HCT116 (cell line): ENCODE data around the gene ATG4D.

Source experiments
- EZH2 ChIP-seq: fragments of 200-600 bp; sonication (generic); IDR thresholded peaks from 2 replicates; pipeline ENCODE4 v1.6.1; 2017; ENCODE audit warnings: antibody characterized with exemption, mixed run types
- EZH2phosphoT487 ChIP-seq: fragments of 200-600 bp; IDR thresholded peaks from 2 replicates; pipeline ENCODE4 v1.6.1; 2018; ENCODE audit warnings: antibody characterized with exemption, borderline replicate concordance
- POLR2A ChIP-seq: IDR thresholded peaks from 2 replicates; pipeline ENCODE4 v1.7.0; 2011; ENCODE audit warnings: borderline replicate concordance; ENCODE audit not compliant: insufficient read depth, insufficient read length; ENCODE audit errors: extremely low read depth
- POLR2AphosphoS5 ChIP-seq: IDR thresholded peaks from 2 replicates; pipeline ENCODE4 v1.6.1; 2011; ENCODE audit warnings: mild to moderate bottlenecking, low read depth, low read length, moderate library complexity
- REST ChIP-seq: IDR thresholded peaks from 2 replicates; pipeline ENCODE4 v1.6.1; 2012; ENCODE audit warnings: low read depth
- SIN3A ChIP-seq: IDR thresholded peaks from 2 replicates; pipeline ENCODE4 v1.6.1; 2012; ENCODE audit warnings: low read depth
- YY1 ChIP-seq: IDR thresholded peaks from 2 replicates; pipeline ENCODE4 v1.6.1; 2011; ENCODE audit warnings: low read length, low read depth, moderate library complexity, mild to moderate bottlenecking; ENCODE audit not compliant: insufficient replicate concordance; ENCODE audit errors: extremely low read depth
- ZNF274 ChIP-seq: fragments of 200-500 bp; sonication (Bioruptor generic); IDR thresholded peaks from 2 replicates; pipeline ENCODE4 v1.6.1; 2014; ENCODE audit warnings: mild to moderate bottlenecking, low read depth, low read length, inconsistent platforms
- TF ChIP-seq, protein P1 (sequence below), 3 experiments: fragments of 200-600 bp in 1 of 3; sonication (generic) in 1 of 3; IDR thresholded peaks in 2 of 3; conservative IDR thresholded peaks in 1 of 3; 2 replicates each; pipeline ENCODE4 v1.5.1; 2012 to 2017; ENCODE audit warnings: low read depth in 2 of 3, low read length in 2 of 3, antibody characterized with exemption in 1 of 3, borderline replicate concordance in 1 of 3, control low read depth in 1 of 3, mild to moderate bottlenecking in 1 of 3, mixed read lengths in 1 of 3, mixed run types in 1 of 3, moderate library complexity in 1 of 3; ENCODE audit not compliant: insufficient read depth in 1 of 3
- TF ChIP-seq, protein P2 (sequence below): IDR thresholded peaks from 2 replicates; pipeline ENCODE4 v1.6.1; 2011; ENCODE audit warnings: mild to moderate bottlenecking, low read length, moderate library complexity; ENCODE audit not compliant: insufficient replicate concordance; ENCODE audit errors: extremely low read depth

DNA sequence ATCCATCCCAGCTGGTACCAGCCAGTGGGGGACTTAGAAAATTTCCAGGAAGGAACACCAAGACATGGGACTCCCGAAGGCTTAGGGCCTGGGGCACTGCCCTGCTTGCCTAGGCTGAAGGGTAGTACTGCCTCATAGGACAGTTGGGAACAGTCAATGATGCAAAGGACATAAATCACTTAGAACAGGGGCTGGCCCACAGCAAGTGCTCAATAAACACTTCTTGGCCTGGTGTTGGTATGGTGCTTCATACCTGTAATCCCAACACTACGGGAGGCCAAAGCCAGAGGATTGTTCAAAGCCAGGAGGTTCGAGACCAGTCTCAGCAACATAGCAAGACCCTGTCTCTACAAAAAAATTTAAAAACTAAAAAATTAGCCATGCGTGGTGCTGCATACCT, 46.3 kb upstream of the ATG4D start:
- TF ChIP-seq, protein P1, sequence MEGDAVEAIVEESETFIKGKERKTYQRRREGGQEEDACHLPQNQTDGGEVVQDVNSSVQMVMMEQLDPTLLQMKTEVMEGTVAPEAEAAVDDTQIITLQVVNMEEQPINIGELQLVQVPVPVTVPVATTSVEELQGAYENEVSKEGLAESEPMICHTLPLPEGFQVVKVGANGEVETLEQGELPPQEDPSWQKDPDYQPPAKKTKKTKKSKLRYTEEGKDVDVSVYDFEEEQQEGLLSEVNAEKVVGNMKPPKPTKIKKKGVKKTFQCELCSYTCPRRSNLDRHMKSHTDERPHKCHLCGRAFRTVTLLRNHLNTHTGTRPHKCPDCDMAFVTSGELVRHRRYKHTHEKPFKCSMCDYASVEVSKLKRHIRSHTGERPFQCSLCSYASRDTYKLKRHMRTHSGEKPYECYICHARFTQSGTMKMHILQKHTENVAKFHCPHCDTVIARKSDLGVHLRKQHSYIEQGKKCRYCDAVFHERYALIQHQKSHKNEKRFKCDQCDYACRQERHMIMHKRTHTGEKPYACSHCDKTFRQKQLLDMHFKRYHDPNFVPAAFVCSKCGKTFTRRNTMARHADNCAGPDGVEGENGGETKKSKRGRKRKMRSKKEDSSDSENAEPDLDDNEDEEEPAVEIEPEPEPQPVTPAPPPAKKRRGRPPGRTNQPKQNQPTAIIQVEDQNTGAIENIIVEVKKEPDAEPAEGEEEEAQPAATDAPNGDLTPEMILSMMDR (IDR thresholded peaks at IDR 0.05 in 2 of 3, conservative IDR thresholded peaks at IDR 0.05 in 1 of 3; ENCODE audit: borderline replicate concordance in 1 of 3, insufficient read depth in 1 of 3, low read depth in 2 of 3, low read length in 2 of 3), result no peak
- TF ChIP-seq ZNF274 (no peak), POLR2A (no peak), EZH2 (no peak), SIN3A (no peak), YY1 (no peak), POLR2AphosphoS5 (no peak), REST (no peak), EZH2phosphoT487 (no peak)
- TF ChIP-seq, protein P2, sequence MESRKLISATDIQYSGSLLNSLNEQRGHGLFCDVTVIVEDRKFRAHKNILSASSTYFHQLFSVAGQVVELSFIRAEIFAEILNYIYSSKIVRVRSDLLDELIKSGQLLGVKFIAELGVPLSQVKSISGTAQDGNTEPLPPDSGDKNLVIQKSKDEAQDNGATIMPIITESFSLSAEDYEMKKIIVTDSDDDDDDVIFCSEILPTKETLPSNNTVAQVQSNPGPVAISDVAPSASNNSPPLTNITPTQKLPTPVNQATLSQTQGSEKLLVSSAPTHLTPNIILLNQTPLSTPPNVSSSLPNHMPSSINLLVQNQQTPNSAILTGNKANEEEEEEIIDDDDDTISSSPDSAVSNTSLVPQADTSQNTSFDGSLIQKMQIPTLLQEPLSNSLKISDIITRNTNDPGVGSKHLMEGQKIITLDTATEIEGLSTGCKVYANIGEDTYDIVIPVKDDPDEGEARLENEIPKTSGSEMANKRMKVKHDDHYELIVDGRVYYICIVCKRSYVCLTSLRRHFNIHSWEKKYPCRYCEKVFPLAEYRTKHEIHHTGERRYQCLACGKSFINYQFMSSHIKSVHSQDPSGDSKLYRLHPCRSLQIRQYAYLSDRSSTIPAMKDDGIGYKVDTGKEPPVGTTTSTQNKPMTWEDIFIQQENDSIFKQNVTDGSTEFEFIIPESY, result no peak
